K562 (cell line): ENCODE measurements around the gene FAM81B. TPM values are rescaled to one million over a fixed set of nuclear protein-coding genes. Genes with fewer than 3 reads are reported as not detected.

ENCODE experiments used
- ATAC-seq: fragments of 200-7000 bp; cut with Tn5 transposase; 3 replicates; pipeline ENCODE4 v1.9.1; 2020; ENCODE audit warnings: moderate library complexity
- BruUV-seq: library from RNA; stranded (reverse); fragments of 400-500 nt; replicated peaks from 2 replicates; lab custom pipeline; 2021; lab: Mats Ljungman, UMichigan
- CTCF ChIA-PET: fragments of 300-600 bp; formaldehyde crosslinking; extraction: SDS; loops from one replicate; lab custom pipeline; 2021; ENCODE audit warnings: low intra/inter-chr PET ratio; lab: Yijun Ruan, JAX
- POLR2A ChIA-PET: fragments of 300-600, 350-650 bp; sonication (Branson Sonifier 250); formaldehyde crosslinking; extraction: SDS; loops from one replicate; lab custom pipeline; 2021; ENCODE audit warnings: antibody characterized with exemption, inconsistent platforms; lab: Yijun Ruan, JAX
- DNase-seq, 4 experiments: peaks; one replicate each; pipeline versions ENCODE4 v3.0.0 to v3.0.0-alpha.2; 2011 to 2018; ENCODE audit warnings: low spot score in 3 of 4, mixed read lengths in 3 of 4; ENCODE audit errors: extremely low read depth in 1 of 4
- FAIRE-seq: peaks from 2 replicates; lab custom pipeline; 2011; peaks lifted over from hg19 to GRCh38; lab: Jason Lieb, UNC
- H2AFZ ChIP-seq: 2 replicates; pipeline ENCODE4 v1.6.0; 2011; ENCODE audit warnings: low read depth, low read length, control low read depth, inconsistent platforms
- H3K27ac ChIP-seq: fragments of 200-600 bp; 3 replicates; pipeline ENCODE4 v1.8.0; 2011; ENCODE audit warnings: low read depth, mild to moderate bottlenecking, control low read depth, inconsistent platforms, low read length, moderate library complexity, mixed read lengths; ENCODE audit errors: extremely low read depth
- H3K27me3 ChIP-seq, 2 experiments: fragments of 300-600 bp in 1 of 2; 2 replicates in 1 of 2; 3 replicates in 1 of 2; pipeline versions ENCODE4 v1.6.0 to v1.8.0; 2011; ENCODE audit warnings: inconsistent platforms in 2 of 2, low read length in 2 of 2, mild to moderate bottlenecking in 1 of 2, mixed read lengths in 1 of 2, moderate library complexity in 1 of 2; ENCODE audit not compliant: control insufficient read depth in 2 of 2, insufficient read depth in 2 of 2
- H3K36me3 ChIP-seq: fragments of 300-600 bp; 3 replicates; pipeline ENCODE4 v1.8.0; 2011; ENCODE audit warnings: mild to moderate bottlenecking, low read length, inconsistent platforms; ENCODE audit not compliant: control insufficient read depth, insufficient read depth
- H3K4me1 ChIP-seq, 2 experiments: fragments of 200-600 bp in 1 of 2; replicated peaks in 1 of 2; 2 replicates in 1 of 2; 3 replicates in 1 of 2; pipeline versions ENCODE4 v1.5.1 to v1.8.0; 2011; ENCODE audit warnings: inconsistent platforms in 2 of 2, low read length in 2 of 2, mild to moderate bottlenecking in 1 of 2, mixed read lengths in 1 of 2, moderate library complexity in 1 of 2; ENCODE audit not compliant: control insufficient read depth in 2 of 2, insufficient read depth in 2 of 2
- H3K4me2 ChIP-seq: 2 replicates; pipeline ENCODE4 v1.6.1; 2011; ENCODE audit warnings: low read length, control low read depth, inconsistent platforms, mixed read lengths; ENCODE audit not compliant: insufficient read depth
- H3K4me3 ChIP-seq: fragments of 200-600 bp; sonication (generic), shearing (Covaris generic); 2 replicates; pipeline ENCODE4 v1.5.1; 2016; ENCODE audit warnings: control low read depth, inconsistent platforms
- H3K79me2 ChIP-seq: fragments of 200-600 bp; 3 replicates; pipeline ENCODE4 v1.8.0; 2011; ENCODE audit warnings: low read length, inconsistent platforms; ENCODE audit not compliant: control insufficient read depth, insufficient read depth
- H3K9ac ChIP-seq, 2 experiments: 2 replicates each; pipeline versions ENCODE4 v1.6.0 to v1.6.1; 2011; ENCODE audit warnings: low read depth in 2 of 2, low read length in 2 of 2, control low read depth in 1 of 2, inconsistent platforms in 1 of 2, mild to moderate bottlenecking in 1 of 2, mixed read lengths in 1 of 2; ENCODE audit not compliant: insufficient read depth in 1 of 2
- H3K9me1 ChIP-seq: one replicate; pipeline ENCODE4 v1.6.0; 2011; ENCODE audit warnings: inconsistent platforms, mild to moderate bottlenecking, low read length, moderate library complexity; ENCODE audit not compliant: control insufficient read depth, insufficient read depth
- H3K9me3 ChIP-seq: replicated peaks from 2 replicates; pipeline ENCODE4 v1.5.1; 2011; ENCODE audit warnings: low read depth, low read length, inconsistent platforms; ENCODE audit not compliant: control insufficient read depth, insufficient read depth
- H4K20me1 ChIP-seq: replicated peaks from 2 replicates; pipeline ENCODE4 v1.6.1; 2011; ENCODE audit warnings: low read length, inconsistent platforms, mixed read lengths; ENCODE audit not compliant: control insufficient read depth, insufficient read depth
- ADNP ChIP-seq: fragments of 200-800 bp; sonication (Bioruptor generic); IDR thresholded peaks from 2 replicates; pipeline ENCODE4 v1.6.1; 2016; ENCODE audit warnings: missing genetic modification characterization, missing compliant biosample characterization
- BCOR ChIP-seq: fragments of 450-650 bp; IDR thresholded peaks from 2 replicates; pipeline ENCODE4 v1.6.1; 2016
- ETV1 ChIP-seq: fragments of 450-650 bp; conservative IDR thresholded peaks from 2 replicates; pipeline ENCODE4 v1.6.1; 2016; ENCODE audit warnings: missing genetic modification characterization, control low read depth, low read depth, missing compliant biosample characterization
- FOSL1 ChIP-seq: fragments of 200-800 bp; sonication (Bioruptor generic); conservative IDR thresholded peaks from 2 replicates; pipeline ENCODE4 v1.6.1; 2016; ENCODE audit warnings: missing genetic modification characterization, missing compliant biosample characterization
- HOXB6 ChIP-seq: fragments of 250-450 bp; sonication (Bioruptor Pico); IDR thresholded peaks from 2 replicates; pipeline ENCODE4 v1.5.1; 2022; ENCODE audit warnings: mild to moderate bottlenecking, borderline replicate concordance
- JUND ChIP-seq, 2 experiments: IDR thresholded peaks; 2 replicates in 1 of 2; 3 replicates in 1 of 2; pipeline ENCODE4 v1.6.1; 2011; ENCODE audit warnings: borderline replicate concordance in 2 of 2, low read depth in 2 of 2, low read length in 2 of 2, improper control_type of control experiment in 1 of 2, missing biosample characterization in 1 of 2, missing genetic modification characterization in 1 of 2, missing genetic modification reagents in 1 of 2
- KDM1A ChIP-seq, 2 experiments: fragments of 450-650 bp; IDR thresholded peaks; 2 replicates each; pipeline ENCODE4 v1.6.1; 2016; ENCODE audit warnings: mild to moderate bottlenecking in 2 of 2
- NCOA6 ChIP-seq: fragments of 450-650 bp; IDR thresholded peaks from 2 replicates; pipeline ENCODE4 v1.6.1; 2017; ENCODE audit warnings: mild to moderate bottlenecking
- RBM25 ChIP-seq: fragments of 200-400 bp; formaldehyde crosslinking; IDR thresholded peaks from 2 replicates; pipeline ENCODE4 v1.6.1; 2018; ENCODE audit warnings: low read length, low read depth, moderate library complexity; ENCODE audit not compliant: severe bottlenecking
- SMARCA5 ChIP-seq: fragments of 450-650 bp; IDR thresholded peaks from 2 replicates; pipeline ENCODE4 v1.6.1; 2016
- STAT5B ChIP-seq: fragments of 250-450 bp; sonication (Bioruptor Pico); IDR thresholded peaks from 2 replicates; pipeline ENCODE4 v1.8.0; 2021; ENCODE audit warnings: mild to moderate bottlenecking, inconsistent platforms
- ZFP36 ChIP-seq: fragments of 150-350 bp; IDR thresholded peaks from 2 replicates; pipeline ENCODE4 v1.6.1; 2018; ENCODE audit warnings: low read length, low read depth; ENCODE audit not compliant: partially characterized antibody
- ZKSCAN1 ChIP-seq: fragments of 150-350 bp; IDR thresholded peaks from 2 replicates; pipeline ENCODE4 v1.6.1; 2016; ENCODE audit warnings: low read depth, low read length
- ZNF165 ChIP-seq: fragments of 250-450 bp; sonication (Bioruptor Pico); IDR thresholded peaks from 2 replicates; pipeline ENCODE4 v1.4.0; 2020; ENCODE audit warnings: borderline replicate concordance
- ZNF174 ChIP-seq: fragments of 250-450 bp; sonication (Bioruptor Pico); IDR thresholded peaks from 2 replicates; pipeline ENCODE4 v1.4.0; 2020; ENCODE audit warnings: mild to moderate bottlenecking
- ZNF830 ChIP-seq: fragments of 250-450 bp; sonication (Bioruptor Pico); IDR thresholded peaks from 2 replicates; pipeline ENCODE4 v1.5.0; 2021; ENCODE audit warnings: mild to moderate bottlenecking
- WGBS: fragments of 100-300 bp; shearing (Covaris generic); methylation state at CpG from one replicate; pipeline ENCODE4 v1.1.6; 2016; ENCODE audit warnings: low coverage, mixed read lengths; ENCODE audit not compliant: insufficient coverage; ENCODE audit errors: missing lambda C conversion rate; 5-methylcytosine and 5-hydroxymethylcytosine counted together
- in situ Hi-C: fragments of 300-500 bp; cut with MboI; formaldehyde crosslinking; loops from 4 replicates; pipeline ENCODE4 v1.15.0; 2018; ENCODE audit warnings: inconsistent platforms, mixed read lengths
- intact Hi-C: fragments of 100-400 bp; cut with micrococcal nuclease; formaldehyde crosslinking; loops from 2 replicates; pipeline ENCODE4 v1.14.2; 2022
- polyA plus RNA-seq, 8 experiments: library from polyadenylated mRNA; depleted of rRNA in 4 of 8; stranded (reverse) in 5 of 8; unstranded in 3 of 8; fragments of >200 nt; fragmentation: Nextera tagmentation in 2 of 8; fragmentation: Illumina TruSeq in 1 of 8; extraction: Ambion mirVana in 2 of 8; extraction: Trizol in 1 of 8; gene quantifications; 2 replicates each; pipeline versions ENCODE4 v1.2.1 to v1.2.3, GENCODE V29; 2011 to 2014; ENCODE audit warnings: inconsistent platforms in 1 of 8, missing spikeins in 1 of 8
- total RNA-seq, 7 experiments: library from RNA; depleted of rRNA in 6 of 7; stranded (reverse); fragments of >200 nt in 6 of 7; fragmentation: Illumina TruSeq in 2 of 7; extraction: Trizol in 2 of 7; gene quantifications; 2 replicates each; pipeline versions ENCODE4 v1.2.1 to v1.2.3, GENCODE V29; 2011 to 2021; ENCODE audit warnings: low replicate concordance in 1 of 7
- TF ChIP-seq, protein P1 (sequence below): fragments of 450-650 bp; formaldehyde crosslinking; IDR thresholded peaks from 2 replicates; pipeline ENCODE4 v1.4.0; 2022; ENCODE audit warnings: missing genetic modification characterization
- TF ChIP-seq, protein P2 (sequence below), 2 experiments: fragments of 450-650 bp in 1 of 2; sonication (generic) in 1 of 2; formaldehyde crosslinking in 1 of 2; IDR thresholded peaks in 1 of 2; conservative IDR thresholded peaks in 1 of 2; 2 replicates each; pipeline versions ENCODE4 v1.6.1 to v1.8.1; 2016 to 2023; ENCODE audit warnings: mild to moderate bottlenecking in 2 of 2, moderate library complexity in 2 of 2, inconsistent platforms in 1 of 2, missing genetic modification reagents in 1 of 2

The FAM81B gene
- total and polyA plus RNA-seq, 9 of the 15 experiments (the other 6 are each of a cell fraction or from before 2014, with no cell fraction given), result 0.08 to 0.64 (median 0.25) TPM; not detected in 2

DNA sequence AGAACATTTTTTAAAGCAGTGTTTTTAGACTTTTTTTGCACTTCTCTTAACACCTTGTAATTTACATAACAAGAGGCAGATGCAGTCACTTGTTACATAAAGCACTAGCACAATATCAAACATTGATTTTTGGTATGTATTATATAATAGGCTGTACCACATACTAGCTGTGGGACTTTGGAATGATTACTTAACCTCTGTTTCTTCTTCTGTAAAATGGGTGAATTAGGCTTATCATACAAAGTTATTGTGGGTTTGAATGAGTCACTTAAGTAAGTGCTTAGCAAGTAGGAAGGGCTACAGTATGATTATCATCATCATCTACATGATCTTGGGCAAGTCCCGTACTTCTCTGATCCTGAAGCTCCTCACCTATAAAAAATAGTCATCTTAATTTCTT lies 2.1 kb downstream of the FAM81B start:
- TF ChIP-seq ZNF165 (CRISPR knock-in tag) (no peak), HOXB6 (no peak), ZNF830 (CRISPR knock-in tag) (no peak), ADNP (peak; percentile 54; the same call in 1 of the 2 replicates), BCOR (peak; percentile 86), JUND (IDR thresholded peaks at IDR 0.05; ENCODE audit: borderline replicate concordance, low read depth, low read length) (peak; percentile 47), JUND (tag; IDR thresholded peaks at IDR 0.05; ENCODE audit: borderline replicate concordance, low read depth, low read length) (peak; percentile 70; the same call in 2 of the 3 replicates), NCOA6 (no peak), FOSL1 (peak; percentile 75), KDM1A (IDR thresholded peaks at IDR 0.05) (peak in 1 of 2 experiments; percentile 63; a peak in 2 of 4 replicates), ZNF174 (CRISPR knock-in tag) (no peak), ZFP36 (peak; percentile 61), ZKSCAN1 (no peak), STAT5B (CRISPR knock-in tag) (no peak), ETV1 (no peak), RBM25 (peak; percentile 72), SMARCA5 (peak; percentile 87; the same call in 1 of the 2 replicates)
- TF ChIP-seq, protein P1, sequence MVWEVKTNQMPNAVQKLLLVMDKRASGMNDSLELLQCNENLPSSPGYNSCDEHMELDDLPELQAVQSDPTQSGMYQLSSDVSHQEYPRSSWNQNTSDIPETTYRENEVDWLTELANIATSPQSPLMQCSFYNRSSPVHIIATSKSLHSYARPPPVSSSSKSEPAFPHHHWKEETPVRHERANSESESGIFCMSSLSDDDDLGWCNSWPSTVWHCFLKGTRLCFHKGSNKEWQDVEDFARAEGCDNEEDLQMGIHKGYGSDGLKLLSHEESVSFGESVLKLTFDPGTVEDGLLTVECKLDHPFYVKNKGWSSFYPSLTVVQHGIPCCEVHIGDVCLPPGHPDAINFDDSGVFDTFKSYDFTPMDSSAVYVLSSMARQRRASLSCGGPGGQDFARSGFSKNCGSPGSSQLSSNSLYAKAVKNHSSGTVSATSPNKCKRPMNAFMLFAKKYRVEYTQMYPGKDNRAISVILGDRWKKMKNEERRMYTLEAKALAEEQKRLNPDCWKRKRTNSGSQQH (CRISPR knock-in tag), result no peak
- TF ChIP-seq, protein P2, sequence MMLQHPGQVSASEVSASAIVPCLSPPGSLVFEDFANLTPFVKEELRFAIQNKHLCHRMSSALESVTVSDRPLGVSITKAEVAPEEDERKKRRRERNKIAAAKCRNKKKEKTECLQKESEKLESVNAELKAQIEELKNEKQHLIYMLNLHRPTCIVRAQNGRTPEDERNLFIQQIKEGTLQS (IDR thresholded peaks at IDR 0.05), result peak; percentile 41
- TF ChIP-seq, protein P2 (CRISPR knock-in tag; conservative IDR thresholded peaks at IDR 0.05), result no peak
- Histone ChIP-seq H3K79me2 (no peaks in the 10 kb centered on the region), H3K9me1 (no peaks in the 10 kb centered on the region), H3K27me3 (no peaks in the 10 kb centered on the region; a peak in 1 of 5 replicates), H3K36me3 (no peaks in the 10 kb centered on the region), H3K4me3 (no peak overlapping the region), H3K9me3 (no peaks in the 10 kb centered on the region), H3K9ac (no peak overlapping the region), H3K4me2 (no peak overlapping the region), H2AFZ (no peak overlapping the region; the same call in 1 of the 2 replicates), H3K4me1 (no peaks in the 10 kb centered on the region), H3K27ac (no peak overlapping the region), H4K20me1 (no peaks in the 10 kb centered on the region)
- DNase-seq, result no peak
- ChIA-PET POLR2A (interaction anchor here (0.7 to 1.1 kb wide), 4 partner anchors 12 to 230 kb away, joined by 3 read pairs; no protein-coding TSS in a partner anchor), CTCF (no interaction called here)
- intact Hi-C loops (no loop called here), in situ Hi-C loops (no loop called here)
- no peak for FAIRE-seq
- no peak for ATAC-seq
- BruUV-seq, result no TSS peak
- WGBS, result 8% methylated on average over 1 of the region's 1 CpG
